GM18868 (cell line): ENCODE results near the gene SMARCD1.

Source experiments
- ATAC-seq: cut with Tn5 transposase; IDR thresholded peaks from one replicate; pipeline ENCODE4 v1.9.1; 2021; ENCODE audit warnings: mild to moderate bottlenecking, moderate library complexity; ENCODE audit not compliant: unreplicated experiment

SMARCD1 gene

GRCh38 chr12:50057000-50057841, 27.9 kb upstream of the SMARCD1 start, which contains the start of gene ASIC1:
Gene ASIC1 (plus strand): TSS chr12:50057596. CDS start chr12:50058767, 1,171 bp downstream.
- ATAC-seq, result no peak

GRCh38 chr12:50057896-50058670, 27.1 kb upstream of the SMARCD1 start:
- no peak for ATAC-seq

GRCh38 chr12:50058743-50059312, 26.3 kb upstream of the SMARCD1 start:
- no peak for ATAC-seq

GRCh38 chr12:50059440-50060119, 25.6 kb upstream of the SMARCD1 start:
- ATAC-seq, result no peak

- no peak for ATAC-seq
Measured at GRCh38 chr12:50060120-50060468, 25.0 kb upstream of the SMARCD1 start.

- no peak for ATAC-seq
Measured at GRCh38 chr12:50061171-50061570, 24.0 kb upstream of the SMARCD1 start.

GRCh38 chr12:50061946-50062686, 23.0 kb upstream of the SMARCD1 start:
- no peak for ATAC-seq

GRCh38 chr12:50062728-50063460, 22.2 kb upstream of the SMARCD1 start:
- ATAC-seq, result no peak

GRCh38 chr12:50065726-50066310, 19.3 kb upstream of the SMARCD1 start:
- no peak for ATAC-seq

GRCh38 chr12:50066402-50066801, 18.7 kb upstream of the SMARCD1 start:
- ATAC-seq, result no peak

GRCh38 chr12:50069069-50069468, 16.1 kb upstream of the SMARCD1 start:
- no peak for ATAC-seq

GRCh38 chr12:50069539-50069938, 15.6 kb upstream of the SMARCD1 start:
- no peak for ATAC-seq

- no peak for ATAC-seq
Measured at GRCh38 chr12:50070314-50071060, 14.7 kb upstream of the SMARCD1 start.

- ATAC-seq, result no peak
Measured at GRCh38 chr12:50072198-50072907, 12.8 kb upstream of the SMARCD1 start.

- ATAC-seq, result no peak
Measured at GRCh38 chr12:50073206-50073605, 11.9 kb upstream of the SMARCD1 start.

- no peak for ATAC-seq
Measured at GRCh38 chr12:50073712-50074111, 11.4 kb upstream of the SMARCD1 start.

GRCh38 chr12:50074936-50075807, 10.0 kb upstream of the SMARCD1 start:
- peak; percentile 73 for ATAC-seq
